HG02943 (cell line): ENCODE data around the gene ABCB1.

Experiments
- ATAC-seq: cut with Tn5 transposase; IDR thresholded peaks from one replicate; pipeline ENCODE4 v1.9.1; 2021; ENCODE audit warnings: mild to moderate bottlenecking, low read depth, moderate library complexity; ENCODE audit not compliant: unreplicated experiment

ABCB1 gene

DNA sequence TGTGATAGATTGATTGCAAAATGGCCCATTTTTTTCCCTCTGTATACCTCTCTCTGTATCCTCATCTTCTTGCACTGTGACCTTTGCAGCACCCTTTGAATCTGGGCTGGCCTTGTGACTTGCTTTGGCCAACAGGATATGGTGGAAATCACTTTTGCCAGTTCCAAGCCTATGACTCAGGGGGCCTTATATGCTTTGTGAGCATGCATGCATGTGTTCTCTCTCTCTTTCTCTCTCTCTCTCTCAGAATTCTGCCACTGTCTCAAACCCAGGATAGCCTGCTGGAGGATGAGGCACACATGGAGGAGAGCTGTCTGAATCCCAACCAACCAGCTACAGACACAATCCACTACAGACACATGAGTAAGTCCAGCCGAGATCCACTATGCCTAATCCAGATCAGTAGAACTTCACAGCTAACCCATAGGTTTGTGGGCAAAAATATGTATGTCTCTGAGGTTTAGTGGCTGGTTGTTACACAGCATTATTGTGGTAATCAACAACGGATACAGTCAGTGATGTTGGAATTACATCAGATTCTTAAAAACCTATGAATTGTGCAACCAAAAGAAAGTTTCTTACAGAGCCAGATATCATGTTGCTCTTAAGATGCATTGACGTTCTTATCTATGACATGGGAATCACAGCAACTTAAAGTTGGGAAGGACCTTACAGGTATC, 83.4 kb downstream of the ABCB1 start:
- ATAC-seq, result no peak

GRCh38 chr7:87513735-87514335, 86.8 kb downstream of the ABCB1 start:
- ATAC-seq, result no peak

GRCh38 chr7:87512906-87513305, 87.8 kb downstream of the ABCB1 start:
- ATAC-seq, result no peak

- no peak for ATAC-seq
Measured at GRCh38 chr7:87511510-87511909, 89.2 kb downstream of the ABCB1 start.

DNA sequence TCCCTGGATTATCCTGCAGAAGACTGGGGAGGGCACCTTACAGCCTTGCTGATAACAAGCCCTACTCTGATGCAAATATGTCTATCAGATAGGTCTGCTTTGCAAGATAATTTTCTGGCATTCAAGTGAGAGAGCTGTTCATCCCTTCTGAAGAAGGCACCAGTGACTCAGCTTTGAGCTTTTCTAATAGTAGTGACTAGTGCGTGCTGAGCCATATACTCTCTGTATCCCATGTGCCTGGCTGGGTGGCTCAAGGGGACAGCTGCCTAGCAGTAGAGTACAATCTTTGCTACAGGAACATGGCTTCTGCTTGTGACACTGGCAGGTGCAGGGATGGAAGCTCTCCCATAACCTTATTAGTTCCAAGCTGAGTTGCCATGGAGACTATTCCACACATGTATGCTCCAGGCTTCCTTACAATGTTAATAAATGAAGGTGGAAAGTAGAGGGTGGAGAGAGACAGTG, 90.2 kb downstream of the ABCB1 start:
- ATAC-seq, result no peak

DNA sequence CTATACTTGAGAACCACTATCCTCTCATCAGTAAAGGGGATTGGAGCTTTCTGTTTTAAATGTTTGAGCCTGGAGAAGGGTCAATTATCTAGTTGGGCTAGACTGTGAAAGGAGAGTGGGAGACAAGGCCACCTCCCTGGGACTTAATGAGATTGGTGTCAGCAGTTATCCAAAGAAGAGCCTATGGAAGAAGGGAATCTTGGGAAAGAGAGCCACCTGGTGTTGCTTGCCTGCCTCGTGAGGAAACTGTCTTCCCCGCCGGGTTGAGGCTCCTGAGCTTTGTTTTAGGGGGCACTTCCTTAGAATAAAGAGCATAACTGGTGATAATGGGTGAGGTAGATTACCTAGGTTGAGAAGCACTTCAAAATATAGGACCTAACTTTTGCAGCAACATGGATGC, 93.2 kb downstream of the ABCB1 start:
- ATAC-seq, result no peak

DNA sequence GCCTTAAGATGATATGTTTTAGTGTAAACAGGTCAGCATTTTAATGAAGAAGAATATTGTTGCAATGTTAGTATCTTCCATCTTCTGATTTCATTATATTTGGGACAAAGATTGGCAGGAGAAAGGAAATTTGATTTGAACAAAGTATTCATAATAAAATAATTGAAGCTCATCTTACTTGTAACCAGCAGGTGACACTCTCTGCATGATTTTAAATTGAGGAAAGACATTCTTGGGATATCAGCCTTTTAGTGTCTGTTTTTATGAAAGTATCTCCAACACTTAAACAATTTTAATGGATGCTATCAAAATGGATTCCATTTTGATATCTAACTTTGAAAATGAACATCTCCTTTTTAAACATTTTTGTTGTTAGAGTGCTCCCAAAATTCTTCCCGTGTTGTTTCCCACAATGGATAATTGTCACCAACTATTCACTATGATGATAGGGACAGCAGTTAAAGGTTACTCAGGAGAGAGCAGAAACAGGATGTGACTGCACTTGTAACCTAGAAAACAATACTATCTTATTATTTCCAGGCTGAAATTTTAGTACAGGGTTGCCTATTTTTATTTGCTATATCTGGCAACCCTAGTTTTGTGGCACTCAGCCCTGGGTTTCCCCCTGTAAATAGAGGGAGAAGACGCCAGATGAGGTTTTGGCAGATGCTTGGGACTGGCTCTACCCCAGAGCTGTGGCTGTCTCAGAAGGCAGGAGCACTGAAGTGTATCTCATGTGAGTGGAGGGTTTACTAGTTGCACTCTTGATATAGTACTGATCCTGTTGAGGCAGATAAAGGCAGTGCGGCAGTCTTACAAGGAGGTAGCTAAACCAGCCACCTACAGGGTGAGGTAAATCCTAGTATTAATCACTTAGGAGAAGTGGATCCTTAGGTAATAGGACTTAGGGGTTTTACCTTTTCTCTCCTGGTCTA, 94.2 kb downstream of the ABCB1 start:
- no peak for ATAC-seq

GRCh38 chr7:87505557-87506245, 95.0 kb downstream of the ABCB1 start:
- ATAC-seq, result no peak

DNA sequence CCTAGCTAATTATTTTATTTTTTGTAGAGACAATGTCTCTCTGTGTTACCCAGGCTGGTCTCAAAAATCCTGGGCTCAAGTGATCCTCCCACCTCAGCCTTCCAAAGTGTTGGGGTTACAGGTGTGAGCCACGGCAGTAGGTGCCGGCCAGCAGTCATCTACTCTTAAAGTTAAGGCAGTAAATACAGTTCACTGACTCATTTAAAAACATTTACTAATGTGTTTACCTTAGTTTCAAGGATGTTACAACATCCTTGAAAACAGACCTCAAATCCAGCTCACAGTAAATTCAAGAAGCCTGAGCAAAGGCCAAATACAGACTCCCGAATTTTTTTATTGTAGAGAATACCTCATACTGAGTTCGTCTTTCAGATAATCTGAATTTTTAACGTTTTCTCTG, 95.6 kb downstream of the ABCB1 start:
- ATAC-seq, result no peak

GRCh38 chr7:87499494-87499893, 101.2 kb downstream of the ABCB1 start:
- ATAC-seq, result no peak

DNA sequence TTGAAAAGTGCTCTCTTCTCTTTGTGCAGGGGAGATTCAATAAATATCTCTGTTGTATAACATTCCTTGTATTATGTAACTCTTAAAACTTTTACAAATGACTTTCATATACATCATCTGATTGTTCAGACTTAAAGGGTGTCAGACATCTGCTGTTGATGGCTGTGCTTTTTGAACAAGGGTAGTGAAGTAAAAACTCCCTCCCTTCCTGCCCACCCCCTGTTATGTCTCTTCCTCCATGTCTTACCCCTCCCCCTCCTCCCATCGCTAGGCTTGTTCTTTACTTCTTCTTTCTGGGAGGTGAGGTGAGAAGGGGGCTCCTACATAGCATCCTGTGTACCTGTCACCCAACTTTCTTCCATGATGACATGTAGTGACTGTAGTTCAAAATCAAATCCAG, 101.8 kb downstream of the ABCB1 start:
- ATAC-seq, result no peak

DNA sequence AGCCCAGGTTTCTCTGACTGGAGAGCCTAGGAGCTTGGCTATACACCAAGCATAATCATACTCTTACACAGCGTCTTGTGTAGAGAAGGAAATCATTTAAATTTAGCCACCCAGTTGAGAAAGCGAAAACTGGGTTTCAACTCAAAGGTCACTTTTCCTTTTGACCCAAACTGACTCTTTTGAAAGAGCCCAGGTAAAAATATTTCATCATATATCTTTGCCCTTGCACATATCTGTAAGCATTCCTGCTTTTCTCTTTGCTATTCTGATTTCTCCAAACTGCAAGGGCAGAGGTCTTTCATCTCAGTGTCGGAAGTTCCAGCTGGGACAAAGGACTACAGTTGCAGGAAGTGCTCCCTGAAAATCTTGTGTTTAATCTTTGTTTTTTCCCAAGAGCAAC, 103.2 kb downstream of the ABCB1 start:
- no peak for ATAC-seq

- ATAC-seq, result no peak
Measured at GRCh38 chr7:87495366-87495765, 105.3 kb downstream of the ABCB1 start.

- no peak for ATAC-seq
Measured at GRCh38 chr7:87494454-87494853, 106.2 kb downstream of the ABCB1 start.

DNA sequence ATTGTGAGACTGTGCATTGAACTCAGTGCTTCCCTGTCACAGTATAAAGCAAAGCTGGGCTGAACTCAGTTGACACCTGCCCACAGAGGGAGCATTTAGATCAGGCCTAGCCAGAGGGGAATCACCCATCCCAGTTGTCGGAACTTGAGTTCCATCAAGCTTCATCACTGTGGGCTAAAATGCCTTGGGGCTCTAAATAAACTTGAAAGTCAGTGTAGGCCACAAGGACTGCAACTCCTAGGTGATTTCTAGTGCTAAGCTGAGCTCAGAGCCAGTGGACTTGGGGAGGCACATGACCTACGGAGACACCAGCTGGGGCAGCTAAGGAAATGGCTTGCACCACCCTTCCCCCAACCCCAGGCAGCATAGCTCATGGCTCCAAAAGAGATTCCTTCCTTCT, 117.6 kb downstream of the ABCB1 start:
- no peak for ATAC-seq

GRCh38 chr7:87482115-87482514, 118.6 kb downstream of the ABCB1 start:
- ATAC-seq, result no peak

DNA sequence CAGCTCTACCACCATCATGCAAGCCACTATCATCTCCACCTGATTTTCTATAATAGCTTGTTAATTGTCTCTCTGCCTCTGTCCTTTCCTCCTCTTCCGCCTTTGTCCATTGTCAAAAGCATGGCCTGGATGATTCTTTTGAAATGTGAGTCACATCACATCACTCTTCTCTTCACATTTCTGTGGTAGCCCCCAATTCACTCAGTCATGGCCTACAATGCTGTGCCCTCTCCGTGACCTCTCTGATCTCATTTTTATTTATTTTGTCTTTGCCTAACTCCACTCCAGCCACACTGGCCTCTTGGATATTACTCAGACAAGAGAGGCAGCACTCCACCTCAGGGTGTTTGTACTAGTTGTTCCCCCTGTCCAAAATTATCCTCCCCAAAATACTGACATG, 120.3 kb downstream of the ABCB1 start:
- no peak for ATAC-seq

- no peak for ATAC-seq
Measured at GRCh38 chr7:87479951-87480350, 120.7 kb downstream of the ABCB1 start.

- ATAC-seq, result peak; percentile 1
Measured at GRCh38 chr7:87476179-87476557, 124.5 kb downstream of the ABCB1 start.

DNA sequence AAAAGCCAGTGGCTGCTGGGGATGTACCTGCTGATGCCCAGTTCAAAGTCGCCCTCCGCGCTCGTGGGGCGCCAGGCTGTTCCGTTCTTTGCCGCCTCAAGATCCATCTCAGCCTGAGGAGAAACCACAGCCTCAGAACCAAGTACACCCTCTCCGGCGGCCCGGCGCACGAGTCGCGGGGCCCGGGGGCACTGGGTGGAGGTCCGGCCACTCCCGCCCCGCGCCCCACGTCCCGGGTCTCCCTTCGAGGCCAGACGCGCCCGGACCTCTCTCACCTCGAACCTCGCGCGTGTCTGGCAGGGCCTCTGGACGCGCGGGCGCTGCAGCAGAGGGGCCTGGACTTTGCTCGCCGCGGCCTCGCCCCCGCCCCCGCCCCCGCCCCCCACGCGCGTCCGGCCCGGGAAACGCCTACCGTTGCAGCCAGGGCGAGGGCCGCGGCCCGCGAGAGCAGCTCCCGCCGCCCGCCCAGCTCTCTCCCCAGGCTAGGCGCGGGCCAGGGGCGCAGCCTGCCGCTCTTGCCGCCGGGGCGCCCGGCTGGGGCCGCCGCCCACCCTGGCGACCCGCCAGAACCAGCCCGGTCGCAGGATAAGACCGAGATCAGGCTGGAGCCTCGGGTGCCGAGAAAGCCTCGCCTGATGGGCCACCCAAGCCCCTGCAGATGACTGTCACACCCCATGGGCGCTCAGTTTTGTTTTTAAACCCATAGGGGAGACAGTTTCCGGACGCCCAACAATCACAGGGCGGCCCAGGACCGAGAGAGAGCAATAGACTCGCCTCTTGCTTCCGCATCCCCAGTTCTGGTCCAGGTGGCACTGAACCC, 125.1 kb downstream of the ABCB1 start, which contains the start of gene ABCB4:
Gene ABCB4, minus strand, starts transcription at position 322 of the 820 bp plus-strand sequence. Its CDS starts 215 bp downstream, at position 107.
- ATAC-seq, result peak; percentile 37
